ENCODE measurements around the gene IFT22. TPM values are rescaled to one million over a fixed set of nuclear protein-coding genes. Genes with fewer than 3 reads are reported as not detected.
A peak's percentile ranks its signal among the peaks of the same experiment; 100 is the strongest.
"Not testable (repeated sequence)": the region's sequence is repeated elsewhere in the genome, so short reads cannot be mapped to it uniquely, and the experiment has no call there.

The IFT22 gene
- polyA plus RNA-seq, 3 donors: 0.59 to 1.5 (median 0.87) TPM

DNA sequence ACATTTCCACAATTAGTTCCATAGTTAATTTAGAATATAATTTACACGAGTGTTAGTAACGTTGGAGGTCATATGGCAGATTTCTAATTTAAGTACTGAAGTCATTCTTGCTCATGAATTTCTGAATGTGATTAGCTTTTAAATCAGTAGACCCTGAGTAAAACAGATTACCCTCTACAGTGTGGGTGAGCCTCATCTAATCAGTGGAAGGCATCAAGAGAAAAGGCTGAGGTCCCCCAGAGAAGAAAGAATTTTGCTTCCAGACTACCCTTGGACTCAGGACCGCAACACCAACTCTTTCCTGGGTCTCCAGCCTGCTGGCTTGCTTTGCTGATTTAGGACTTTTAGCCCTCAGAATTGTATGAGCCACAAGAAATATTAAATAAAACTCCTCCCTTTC is 33.2 kb downstream of the IFT22 start:
- intact Hi-C loops (cut with micrococcal nuclease): loop anchor here (10.0 kb wide), 1 partner anchor 144 kb away; no protein-coding TSS in a partner anchor
- H3K9me3 Mint-ChIP-seq: peaks cover 6 to 15% (median 9%) of the 10 kb centered on the region in 7 donors
- H3K27me3 Mint-ChIP-seq (ENCODE audit: low read depth in 3 of 3): peaks cover 20 to 36% (median 21%) of the 10 kb centered on the region in 3 donors
- Histone ChIP-seq H3K4me1 (ENCODE audit: control insufficient read depth in 1 of 2, insufficient read depth in 2 of 2, low read length in 2 of 2) (peaks cover 8 to 9% of the 10 kb centered on the region in 2 donors), H3K9ac (ENCODE audit: insufficient read depth, low read length, poor library complexity, severe bottlenecking) (no peak overlapping the region), H3K36me3 (replicated peaks in 1 of 2; ENCODE audit: control insufficient read depth in 1 of 2, insufficient read depth in 2 of 2, low read length in 2 of 2) (no peaks in the 10 kb centered on the region), H3K4me3 (replicated peaks in 1 of 3; ENCODE audit: low read depth in 2 of 3, low read length in 3 of 3) (no peak overlapping the region), H4K20me1 (ENCODE audit: insufficient read depth, low read length) (no peaks in the 10 kb centered on the region), H3K27ac (ENCODE audit: low read depth in 1 of 2, low read length in 2 of 2) (no peak overlapping the region), H2AFZ (ENCODE audit: insufficient read depth, low read depth, low read length, poor library complexity, severe bottlenecking) (no peak overlapping the region), H3K9me3 (replicated peaks in 1 of 2; ENCODE audit: control insufficient read depth in 1 of 2, insufficient read depth in 1 of 2, low read length in 2 of 2) (peaks cover 6 to 9% of the 10 kb centered on the region in 2 donors), H3K4me2 (replicated peaks; ENCODE audit: extremely low read depth, low read length, poor library complexity, severe bottlenecking) (no peak overlapping the region), H3K27me3 (ENCODE audit: control insufficient read depth in 2 of 2, insufficient read depth in 2 of 2, low read length in 2 of 2) (peaks cover 0 to 11% of the 10 kb centered on the region in 2 donors), H3K79me2 (ENCODE audit: insufficient read depth, low read length) (no peaks in the 10 kb centered on the region)
- no CpG with 5 or more reads among the region's 3 CpGs for WGBS (ENCODE audit: insufficient coverage)
- H3K27ac Mint-ChIP-seq: no peak overlapping the region
- peaks cover 25% of the 10 kb centered on the region for H3K4me1 Mint-ChIP-seq
- TF ChIP-seq, protein P1, sequence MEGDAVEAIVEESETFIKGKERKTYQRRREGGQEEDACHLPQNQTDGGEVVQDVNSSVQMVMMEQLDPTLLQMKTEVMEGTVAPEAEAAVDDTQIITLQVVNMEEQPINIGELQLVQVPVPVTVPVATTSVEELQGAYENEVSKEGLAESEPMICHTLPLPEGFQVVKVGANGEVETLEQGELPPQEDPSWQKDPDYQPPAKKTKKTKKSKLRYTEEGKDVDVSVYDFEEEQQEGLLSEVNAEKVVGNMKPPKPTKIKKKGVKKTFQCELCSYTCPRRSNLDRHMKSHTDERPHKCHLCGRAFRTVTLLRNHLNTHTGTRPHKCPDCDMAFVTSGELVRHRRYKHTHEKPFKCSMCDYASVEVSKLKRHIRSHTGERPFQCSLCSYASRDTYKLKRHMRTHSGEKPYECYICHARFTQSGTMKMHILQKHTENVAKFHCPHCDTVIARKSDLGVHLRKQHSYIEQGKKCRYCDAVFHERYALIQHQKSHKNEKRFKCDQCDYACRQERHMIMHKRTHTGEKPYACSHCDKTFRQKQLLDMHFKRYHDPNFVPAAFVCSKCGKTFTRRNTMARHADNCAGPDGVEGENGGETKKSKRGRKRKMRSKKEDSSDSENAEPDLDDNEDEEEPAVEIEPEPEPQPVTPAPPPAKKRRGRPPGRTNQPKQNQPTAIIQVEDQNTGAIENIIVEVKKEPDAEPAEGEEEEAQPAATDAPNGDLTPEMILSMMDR (IDR thresholded peaks at IDR 0.05): no peak
- H3K36me3 Mint-ChIP-seq: peaks cover 0 to 5% of the 10 kb centered on the region in 2 donors
- no peak overlapping the region for H3K4me3 Mint-ChIP-seq
- DNase-seq: no peak

- WGBS (ENCODE audit: insufficient coverage): 0% methylated on average over 3 of the region's 6 CpGs
- Mint-ChIP-seq H3K4me1 (peaks cover 29% of the 10 kb centered on the region), H3K27ac (peak overlapping the region in 3 of 7 donors; percentile 26 to 87 (median 83)), H3K9me3 (peaks cover 6 to 15% (median 9%) of the 10 kb centered on the region in 7 donors), H3K27me3 (ENCODE audit: low read depth in 3 of 3) (peaks cover 13 to 30% (median 16%) of the 10 kb centered on the region in 3 donors), H3K4me3 (peak overlapping the region in 1 of 2 donors; percentile 86), H3K36me3 (peaks cover 0 to 5% of the 10 kb centered on the region in 2 donors)
- Histone ChIP-seq H3K4me3 (replicated peaks in 1 of 3; ENCODE audit: low read depth in 2 of 3, low read length in 3 of 3) (peak overlapping the region in 1 of 3 experiments; percentile 23), H3K27me3 (ENCODE audit: control insufficient read depth in 2 of 2, insufficient read depth in 2 of 2, low read length in 2 of 2) (peaks cover 0 to 8% of the 10 kb centered on the region in 2 donors), H3K79me2 (ENCODE audit: insufficient read depth, low read length) (no peaks in the 10 kb centered on the region), H3K9me3 (replicated peaks in 1 of 2; ENCODE audit: control insufficient read depth in 1 of 2, insufficient read depth in 1 of 2, low read length in 2 of 2) (peaks cover 6 to 9% of the 10 kb centered on the region in 2 donors), H4K20me1 (ENCODE audit: insufficient read depth, low read length) (no peaks in the 10 kb centered on the region), H3K9ac (ENCODE audit: insufficient read depth, low read length, poor library complexity, severe bottlenecking) (no peak overlapping the region), H3K27ac (ENCODE audit: low read depth in 1 of 2, low read length in 2 of 2) (no peak overlapping the region), H2AFZ (ENCODE audit: insufficient read depth, low read depth, low read length, poor library complexity, severe bottlenecking) (peak overlapping the region; percentile 61), H3K36me3 (replicated peaks in 1 of 2; ENCODE audit: control insufficient read depth in 1 of 2, insufficient read depth in 2 of 2, low read length in 2 of 2) (no peaks in the 10 kb centered on the region), H3K4me2 (replicated peaks; ENCODE audit: extremely low read depth, low read length, poor library complexity, severe bottlenecking) (no peak overlapping the region), H3K4me1 (ENCODE audit: control insufficient read depth in 1 of 2, insufficient read depth in 2 of 2, low read length in 2 of 2) (peaks cover 8 to 9% of the 10 kb centered on the region in 2 donors)
- peak; percentile 35 to 68 (median 56) for DNase-seq
- TF ChIP-seq, protein P1 (IDR thresholded peaks at IDR 0.05): no peak
- intact Hi-C loops (cut with micrococcal nuclease): loop anchor here (10.0 kb wide), 1 partner anchor 142 kb away; no protein-coding TSS in a partner anchor
Observed at GRCh38 chr7:101287032-101287431, 34.6 kb downstream of the IFT22 start.

GRCh38 chr7:101285880-101286279 is 35.7 kb downstream of the IFT22 start:
- not testable (repeated sequence) for H3K36me3 ChIP-seq (replicated peaks in 1 of 2; ENCODE audit: control insufficient read depth in 1 of 2, insufficient read depth in 2 of 2, low read length in 2 of 2); DNase-seq; H3K4me3 Mint-ChIP-seq; H4K20me1 ChIP-seq (ENCODE audit: insufficient read depth, low read length); H3K9ac ChIP-seq (ENCODE audit: insufficient read depth, low read length, poor library complexity, severe bottlenecking); H3K4me2 ChIP-seq (replicated peaks; ENCODE audit: extremely low read depth, low read length, poor library complexity, severe bottlenecking); H3K27ac ChIP-seq (ENCODE audit: low read depth in 1 of 2, low read length in 2 of 2); H3K9me3 ChIP-seq (replicated peaks in 1 of 2; ENCODE audit: control insufficient read depth in 1 of 2, insufficient read depth in 1 of 2, low read length in 2 of 2); H3K27ac Mint-ChIP-seq; H3K27me3 ChIP-seq (ENCODE audit: control insufficient read depth in 2 of 2, insufficient read depth in 2 of 2, low read length in 2 of 2); H3K4me3 ChIP-seq (replicated peaks in 1 of 3; ENCODE audit: low read depth in 2 of 3, low read length in 3 of 3); H3K79me2 ChIP-seq (ENCODE audit: insufficient read depth, low read length); H3K36me3 Mint-ChIP-seq; H3K4me1 ChIP-seq (ENCODE audit: control insufficient read depth in 1 of 2, insufficient read depth in 2 of 2, low read length in 2 of 2)
- H3K9me3 Mint-ChIP-seq: peaks cover 6 to 16% (median 10%) of the 10 kb centered on the region in 7 donors
- intact Hi-C loops (cut with micrococcal nuclease): loop anchor here (10.0 kb wide), 1 partner anchor 141 kb away; no protein-coding TSS in a partner anchor
- H3K4me1 Mint-ChIP-seq: peaks cover 29% of the 10 kb centered on the region
- H2AFZ ChIP-seq (ENCODE audit: insufficient read depth, low read depth, low read length, poor library complexity, severe bottlenecking): peak overlapping the region; percentile 61
- peaks cover 11 to 20% (median 14%) of the 10 kb centered on the region in 3 donors for H3K27me3 Mint-ChIP-seq (ENCODE audit: low read depth in 3 of 3)
- WGBS (ENCODE audit: insufficient coverage): no CpG with 5 or more reads among the region's 3 CpGs
